ENCODE data around the gene ACMSD. TPM values are rescaled to one million over a fixed set of nuclear protein-coding genes. Genes with fewer than 3 reads are reported as not detected.
A peak's percentile ranks its signal among the peaks of the same experiment; 100 is the strongest.

The ACMSD gene
- total and polyA plus RNA-seq, 2 of the 4 experiments (the other 2 are of a cell fraction): not detected

- no TSS peak for BruUV-seq (replicated peaks)
- Histone ChIP-seq H3K14ac (replicated peaks; ENCODE audit: low read depth, low read length) (no peak overlapping the region), H2AK9ac (replicated peaks; ENCODE audit: low read depth, low read length, poor library complexity) (no peak overlapping the region), H4K8ac (ENCODE audit: low read depth in 2 of 2, low read length in 2 of 2) (no peak overlapping the region), H3K4ac (ENCODE audit: low read depth, low read length) (no peak overlapping the region), H3K56ac (ENCODE audit: extremely low read depth, insufficient read depth, low read length) (no peak overlapping the region), H2AK5ac (ENCODE audit: low read depth, low read length) (no peak overlapping the region), H2BK5ac (ENCODE audit: low read depth, low read length, poor library complexity, severe bottlenecking) (no peak overlapping the region), H3K79me1 (ENCODE audit: low read depth in 1 of 2, low read length in 2 of 2) (peaks cover 5 to 7% of the 10 kb centered on the region in 2 experiments; a peak in 1 of 4 replicates), H2BK15ac (ENCODE audit: low read depth, low read length) (no peak overlapping the region), H3K23ac (ENCODE audit: low read depth, low read length) (no peak overlapping the region), H4K5ac (ENCODE audit: low read depth, low read length) (no peak overlapping the region), H3K4me2 (ENCODE audit: low read depth, low read length) (no peak overlapping the region), H3K4me1 (ENCODE audit: control insufficient read depth, insufficient read depth, low read length) (no peaks in the 10 kb centered on the region; the same call in 1 of the 2 replicates), H2BK120ac (ENCODE audit: low read depth, low read length) (no peak overlapping the region), H3K18ac (ENCODE audit: low read depth, low read length) (no peak overlapping the region), H4K91ac (ENCODE audit: insufficient read depth, low read depth, low read length) (no peak overlapping the region), H3K9me1 (ENCODE audit: insufficient read depth, low read length) (no peaks in the 10 kb centered on the region), H3K27ac (ENCODE audit: insufficient read depth, low read length) (no peak overlapping the region), H2AFZ (replicated peaks; ENCODE audit: low read length, poor library complexity) (no peak overlapping the region), H3K9ac (ENCODE audit: low read depth, low read length) (no peak overlapping the region), H3K9me3 (ENCODE audit: control insufficient read depth, insufficient read depth, low read length) (no peaks in the 10 kb centered on the region), H2BK20ac (ENCODE audit: low read depth, low read length) (no peak overlapping the region), H3K27me3 (ENCODE audit: control insufficient read depth, insufficient read depth, low read length) (no peaks in the 10 kb centered on the region), H3K4me3 (ENCODE audit: insufficient read depth, low read depth, low read length) (no peak overlapping the region), H3K36me3 (ENCODE audit: control insufficient read depth, insufficient read depth, low read length) (no peaks in the 10 kb centered on the region), H4K20me1 (ENCODE audit: insufficient read depth, low read length) (no peaks in the 10 kb centered on the region)
- ATAC-seq (ENCODE audit: low read depth) (peak; percentile 46; the same call in 1 of the 2 replicates), DNase-seq (peak; percentile 65)
- in situ Hi-C loops (cut with MboI; ENCODE audit: low sequenced_read_pairs): loop anchor here (10.0 to 25.0 kb wide), 2 partner anchors 798 to 1025 kb away; no protein-coding TSS in a partner anchor
- CTCF ChIA-PET: no interaction called here
- POLR2A ChIA-PET (ENCODE audit: unreplicated experiment): no interaction called here
- TF ChIP-seq USF2 (IDR thresholded peaks at IDR 0.05; ENCODE audit: low read depth, low read length) (no peak), FOS (IDR thresholded peaks at IDR 0.05; ENCODE audit: low read depth, low read length) (no peak), RCOR1 (IDR thresholded peaks at IDR 0.05; ENCODE audit: insufficient replicate concordance, low read length) (no peak), POLR2A (IDR thresholded peaks at IDR 0.05; ENCODE audit: low read depth, low read length) (no peak), MXI1 (IDR thresholded peaks at IDR 0.05; ENCODE audit: borderline replicate concordance, low read depth, low read length) (no peak), SMC3 (IDR thresholded peaks at IDR 0.05; ENCODE audit: low read depth, low read length) (no peak), CEBPB (IDR thresholded peaks at IDR 0.05; ENCODE audit: low read depth, low read length) (no peak), MAFK (IDR thresholded peaks at IDR 0.05; ENCODE audit: low read depth, low read length) (no peak), NFE2L2 (IDR thresholded peaks at IDR 0.05; ENCODE audit: low read depth, low read length) (no peak)
- intact Hi-C loops (cut with micrococcal nuclease): no loop called here
- dilution Hi-C loops (cut with HindIII; ENCODE audit: low sequenced_read_pairs, unreplicated experiment): no loop called here
These were observed 73.9 kb downstream of the ACMSD start for GRCh38 chr2:134912361-134912760.
